Osteoblast (primary cell): ENCODE measurements around the gene XRCC5. TPM values are rescaled to one million over a fixed set of nuclear protein-coding genes. Genes with fewer than 3 reads are reported as not detected.

Source experiments
- DNase-seq: peaks from one replicate; pipeline ENCODE4 v3.0.0; 2011; ENCODE audit warnings: low spot score, mixed read lengths; ENCODE audit not compliant: insufficient read length; ENCODE audit errors: missing footprints
- H2AFZ ChIP-seq: 2 replicates; pipeline ENCODE4 v1.6.0; 2011; ENCODE audit warnings: mild to moderate bottlenecking, low read length
- H3K27ac ChIP-seq: 2 replicates; pipeline ENCODE4 v1.5.1; 2011; ENCODE audit warnings: mild to moderate bottlenecking, low read depth, low read length, moderate library complexity
- H3K27me3 ChIP-seq: 2 replicates; pipeline ENCODE4 v1.6.0; 2012; ENCODE audit warnings: mild to moderate bottlenecking, control low read depth, inconsistent platforms, low read length, moderate library complexity; ENCODE audit not compliant: insufficient read depth
- H3K36me3 ChIP-seq: 2 replicates; pipeline ENCODE4 v1.5.1; 2011; ENCODE audit warnings: mild to moderate bottlenecking, low read length, control low read depth, moderate library complexity; ENCODE audit not compliant: insufficient read depth
- H3K4me1 ChIP-seq: 2 replicates; pipeline ENCODE4 v1.5.1; 2011; ENCODE audit warnings: mild to moderate bottlenecking, low read length, control low read depth, moderate library complexity; ENCODE audit not compliant: insufficient read depth
- H3K4me2 ChIP-seq: 2 replicates; pipeline ENCODE4 v1.6.0; 2011; ENCODE audit warnings: mild to moderate bottlenecking, low read length; ENCODE audit not compliant: insufficient read depth
- H3K4me3 ChIP-seq: fragments of 200-600 bp; sonication (generic); 3 replicates; pipeline ENCODE4 v1.5.1; 2012; ENCODE audit warnings: mild to moderate bottlenecking, low read length, inconsistent platforms; ENCODE audit not compliant: insufficient read depth
- H3K79me2 ChIP-seq: 2 replicates; pipeline ENCODE4 v1.6.0; 2012; ENCODE audit warnings: mild to moderate bottlenecking, low read length, control low read depth, inconsistent platforms; ENCODE audit not compliant: insufficient read depth
- H3K9me3 ChIP-seq: 2 replicates; pipeline ENCODE4 v1.5.1; 2011; ENCODE audit warnings: low read depth, low read length, control low read depth
- H4K20me1 ChIP-seq: 2 replicates; pipeline ENCODE4 v1.6.0; 2012; ENCODE audit warnings: mild to moderate bottlenecking, low read length, control low read depth; ENCODE audit not compliant: insufficient read depth
- total RNA-seq: library from RNA; depleted of rRNA; stranded (reverse); fragments of >200 nt; gene quantifications from 2 replicates; pipeline ENCODE4 v1.2.3, GENCODE V29; 2012
- TF ChIP-seq, protein P1 (sequence below): IDR thresholded peaks from 2 replicates; pipeline ENCODE4 v1.5.1; 2011; ENCODE audit warnings: mild to moderate bottlenecking, low read depth, low read length, moderate library complexity; ENCODE audit errors: extremely low read depth

Gene XRCC5
- total RNA-seq, 1 donor = 203 TPM

DNA sequence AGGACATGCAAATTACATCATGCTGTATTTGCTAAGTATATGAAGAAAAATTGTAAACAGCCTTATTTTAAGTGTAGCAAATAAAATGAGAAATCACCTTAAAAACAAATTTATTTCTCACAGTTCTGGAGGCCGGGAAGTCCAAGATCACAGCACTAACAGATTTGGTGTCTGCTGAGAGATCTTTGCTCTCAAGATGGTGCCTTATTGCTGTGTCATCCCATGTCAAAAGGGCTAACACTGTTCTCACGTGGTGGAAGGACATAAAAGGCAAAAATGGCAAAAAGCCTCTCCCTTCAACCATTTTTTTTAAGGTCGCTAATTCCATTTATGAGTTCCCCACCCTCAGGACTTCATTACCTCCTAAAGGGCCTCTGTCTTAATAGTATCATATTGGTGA, 12.1 kb downstream of the XRCC5 start:
- H3K79me2 ChIP-seq = peaks cover 74% of the 10 kb centered on the region
- TF ChIP-seq, protein P1, sequence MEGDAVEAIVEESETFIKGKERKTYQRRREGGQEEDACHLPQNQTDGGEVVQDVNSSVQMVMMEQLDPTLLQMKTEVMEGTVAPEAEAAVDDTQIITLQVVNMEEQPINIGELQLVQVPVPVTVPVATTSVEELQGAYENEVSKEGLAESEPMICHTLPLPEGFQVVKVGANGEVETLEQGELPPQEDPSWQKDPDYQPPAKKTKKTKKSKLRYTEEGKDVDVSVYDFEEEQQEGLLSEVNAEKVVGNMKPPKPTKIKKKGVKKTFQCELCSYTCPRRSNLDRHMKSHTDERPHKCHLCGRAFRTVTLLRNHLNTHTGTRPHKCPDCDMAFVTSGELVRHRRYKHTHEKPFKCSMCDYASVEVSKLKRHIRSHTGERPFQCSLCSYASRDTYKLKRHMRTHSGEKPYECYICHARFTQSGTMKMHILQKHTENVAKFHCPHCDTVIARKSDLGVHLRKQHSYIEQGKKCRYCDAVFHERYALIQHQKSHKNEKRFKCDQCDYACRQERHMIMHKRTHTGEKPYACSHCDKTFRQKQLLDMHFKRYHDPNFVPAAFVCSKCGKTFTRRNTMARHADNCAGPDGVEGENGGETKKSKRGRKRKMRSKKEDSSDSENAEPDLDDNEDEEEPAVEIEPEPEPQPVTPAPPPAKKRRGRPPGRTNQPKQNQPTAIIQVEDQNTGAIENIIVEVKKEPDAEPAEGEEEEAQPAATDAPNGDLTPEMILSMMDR = no peak

DNA sequence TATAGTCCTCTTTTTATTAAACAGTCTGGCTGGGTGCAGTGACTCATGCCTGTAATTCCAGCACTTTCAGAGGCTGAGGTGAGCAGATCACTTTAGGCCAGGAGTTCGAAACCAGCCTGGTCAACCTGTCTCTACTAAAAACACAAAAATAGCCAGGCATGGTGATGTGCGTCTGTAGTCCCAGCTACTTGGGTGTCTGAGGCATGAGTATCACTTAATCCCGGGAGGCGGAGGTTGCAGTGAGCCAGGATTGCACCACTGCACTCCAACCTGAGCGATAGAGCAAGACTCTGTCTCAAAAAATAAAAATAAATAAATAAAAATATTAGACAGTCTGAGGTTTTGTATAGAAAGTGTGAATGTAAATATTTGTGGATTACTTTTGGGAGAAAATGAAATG, 17.8 kb downstream of the XRCC5 start:
- Histone ChIP-seq H3K79me2 (peaks cover 52% of the 10 kb centered on the region), H3K9me3 (no peaks in the 10 kb centered on the region), H3K4me2 (no peak overlapping the region), H3K4me3 (no peak overlapping the region), H3K36me3 (peaks cover 89% of the 10 kb centered on the region), H3K27ac (no peak overlapping the region), H3K4me1 (no peaks in the 10 kb centered on the region), H3K27me3 (no peaks in the 10 kb centered on the region), H2AFZ (no peak overlapping the region), H4K20me1 (peaks cover 2% of the 10 kb centered on the region)
- no peak for DNase-seq
- TF ChIP-seq, protein P1 = no peak

More for the DNA sequence above, 12.1 kb downstream of the XRCC5 start:
- Histone ChIP-seq H3K27me3 (no peaks in the 10 kb centered on the region), H2AFZ (no peak overlapping the region), H3K4me2 (no peak overlapping the region), H3K4me1 (peaks cover 9% of the 10 kb centered on the region), H3K9me3 (no peaks in the 10 kb centered on the region), H4K20me1 (no peaks in the 10 kb centered on the region), H3K36me3 (peaks cover 95% of the 10 kb centered on the region), H3K4me3 (no peak overlapping the region), H3K27ac (no peak overlapping the region)
- DNase-seq = no peak

DNA sequence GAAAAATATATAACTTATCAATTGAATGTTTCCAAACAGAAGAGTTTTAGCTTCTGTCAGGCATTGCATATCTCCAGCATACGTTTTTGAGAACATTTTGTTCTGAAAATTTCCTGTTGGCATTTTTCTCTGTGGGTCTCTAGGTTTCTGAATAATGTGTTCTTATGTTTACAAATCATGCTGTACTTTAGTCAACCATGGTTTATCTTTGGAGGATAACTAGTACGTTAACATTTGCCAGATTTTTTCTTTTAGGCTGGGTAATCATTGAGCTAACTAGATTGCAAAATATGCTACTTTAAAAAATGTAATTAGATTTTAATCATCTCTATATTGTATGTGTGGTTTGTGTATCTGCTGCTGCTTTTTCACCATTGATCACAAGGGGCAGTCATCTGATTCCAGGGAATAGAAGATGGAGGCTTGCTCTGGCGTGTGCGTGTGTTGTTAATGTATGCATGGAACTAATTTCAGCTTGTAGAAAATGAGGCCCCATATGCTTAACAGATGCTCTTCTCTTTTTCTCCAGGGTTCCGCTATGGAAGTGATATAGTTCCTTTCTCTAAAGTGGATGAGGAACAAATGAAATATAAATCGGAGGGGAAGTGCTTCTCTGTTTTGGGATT, 21.3 kb downstream of the XRCC5 start:
- Histone ChIP-seq H3K27me3 (no peaks in the 10 kb centered on the region), H3K4me2 (no peak overlapping the region), H4K20me1 (peaks cover 5% of the 10 kb centered on the region), H3K79me2 (peaks cover 58% of the 10 kb centered on the region), H3K36me3 (peaks cover 93% of the 10 kb centered on the region), H3K27ac (no peak overlapping the region), H3K9me3 (no peaks in the 10 kb centered on the region), H2AFZ (no peak overlapping the region), H3K4me1 (no peaks in the 10 kb centered on the region), H3K4me3 (no peak overlapping the region)
- TF ChIP-seq, protein P1 = no peak
- no peak for DNase-seq

DNA sequence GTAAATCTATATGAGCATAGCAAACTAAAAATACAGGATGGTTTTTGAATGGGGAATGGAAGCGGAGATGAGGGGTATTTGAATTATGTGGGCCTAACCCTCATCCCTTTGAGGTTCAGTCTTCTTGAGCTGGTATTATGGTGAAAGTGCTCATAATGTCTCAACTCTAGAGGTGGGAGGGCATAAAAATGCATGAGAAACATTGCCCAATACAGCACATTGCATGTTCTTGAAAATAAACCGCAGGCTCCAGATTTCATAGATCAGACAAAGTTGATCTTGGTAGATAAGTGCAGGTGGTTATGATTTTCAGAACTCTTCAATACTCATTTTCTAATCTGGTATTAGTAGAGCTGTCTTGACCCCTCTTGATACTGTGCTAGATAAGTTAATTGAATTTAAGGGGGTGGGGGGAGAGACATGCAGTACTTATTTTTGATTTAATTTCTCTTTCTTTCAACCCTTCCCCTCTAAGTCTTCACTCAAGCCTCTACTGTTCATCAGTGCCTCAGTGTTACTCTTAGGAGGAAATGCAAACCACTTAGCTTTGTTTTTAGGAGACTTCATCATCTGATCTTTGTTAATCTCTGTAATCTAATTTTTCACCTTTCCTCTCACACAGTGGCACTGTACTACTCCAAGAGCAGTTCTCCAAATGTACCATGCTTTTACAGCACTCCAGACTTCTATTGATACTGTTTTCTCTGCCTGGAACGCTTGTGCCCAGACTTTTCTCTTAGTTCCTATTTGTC, 22.2 kb downstream of the XRCC5 start:
- Histone ChIP-seq H2AFZ (no peak overlapping the region), H3K9me3 (no peaks in the 10 kb centered on the region), H3K27ac (no peak overlapping the region), H3K27me3 (no peaks in the 10 kb centered on the region), H3K79me2 (peaks cover 53% of the 10 kb centered on the region), H4K20me1 (peaks cover 5% of the 10 kb centered on the region), H3K36me3 (peaks cover 86% of the 10 kb centered on the region), H3K4me1 (no peaks in the 10 kb centered on the region), H3K4me2 (no peak overlapping the region), H3K4me3 (no peak overlapping the region)
- TF ChIP-seq, protein P1 = no peak
- DNase-seq = no peak
